Glutamatergic neuron (in vitro differentiated cells): ENCODE data around the gene ASXL1. TPM values are rescaled to one million over a fixed set of nuclear protein-coding genes. Genes with fewer than 3 reads are reported as not detected.
"Not testable (repeated sequence)": the region's sequence is repeated elsewhere in the genome, so short reads cannot be mapped to it uniquely, and the experiment has no call there.

Source experiments
- DNase-seq: peaks from one replicate; pipeline ENCODE4 v3.0.0; 2022
- H3K27ac Mint-ChIP-seq: one replicate; pipeline ENCODE4 v1.8.0; 2020; ENCODE audit warnings: mild to moderate bottlenecking, mixed read lengths, inconsistent platforms; ENCODE audit not compliant: unreplicated experiment
- H3K27me3 Mint-ChIP-seq: one replicate; pipeline ENCODE4 v1.8.0; 2020; ENCODE audit warnings: mild to moderate bottlenecking, moderate library complexity, mixed read lengths, inconsistent platforms; ENCODE audit not compliant: unreplicated experiment
- H3K36me3 Mint-ChIP-seq: one replicate; pipeline ENCODE4 v1.8.0; 2020; ENCODE audit warnings: mild to moderate bottlenecking, mixed read lengths, inconsistent platforms; ENCODE audit not compliant: unreplicated experiment
- H3K4me1 Mint-ChIP-seq: one replicate; pipeline ENCODE4 v1.8.0; 2020; ENCODE audit warnings: mild to moderate bottlenecking, low read depth, mixed read lengths, inconsistent platforms; ENCODE audit not compliant: unreplicated experiment
- H3K4me3 Mint-ChIP-seq: one replicate; pipeline ENCODE4 v1.8.0; 2020; ENCODE audit warnings: mild to moderate bottlenecking, mixed read lengths, inconsistent platforms; ENCODE audit not compliant: unreplicated experiment
- H3K9me3 Mint-ChIP-seq: one replicate; pipeline ENCODE4 v1.8.0; 2020; ENCODE audit warnings: mild to moderate bottlenecking, moderate library complexity, mixed read lengths, inconsistent platforms; ENCODE audit not compliant: unreplicated experiment
- total RNA-seq: library from RNA; stranded (reverse); fragmentation: NEBNext Ultra II Directional; extraction: Animal tissue kit (Norgen Biotek cat#: 25700); gene quantifications from one replicate; pipeline ENCODE4 v1.2.1, GENCODE V29; 2021; ENCODE audit not compliant: unreplicated experiment
- TF ChIP-seq, protein P1 (sequence below): fragments of 200-600 bp; sonication (generic); IDR thresholded peaks from one replicate; pipeline ENCODE4 v1.5.0; 2021; ENCODE audit not compliant: partially characterized antibody, unreplicated experiment

Gene ASXL1
- total RNA-seq, 1 donor from 2014 or later, result 85.1 TPM

DNA sequence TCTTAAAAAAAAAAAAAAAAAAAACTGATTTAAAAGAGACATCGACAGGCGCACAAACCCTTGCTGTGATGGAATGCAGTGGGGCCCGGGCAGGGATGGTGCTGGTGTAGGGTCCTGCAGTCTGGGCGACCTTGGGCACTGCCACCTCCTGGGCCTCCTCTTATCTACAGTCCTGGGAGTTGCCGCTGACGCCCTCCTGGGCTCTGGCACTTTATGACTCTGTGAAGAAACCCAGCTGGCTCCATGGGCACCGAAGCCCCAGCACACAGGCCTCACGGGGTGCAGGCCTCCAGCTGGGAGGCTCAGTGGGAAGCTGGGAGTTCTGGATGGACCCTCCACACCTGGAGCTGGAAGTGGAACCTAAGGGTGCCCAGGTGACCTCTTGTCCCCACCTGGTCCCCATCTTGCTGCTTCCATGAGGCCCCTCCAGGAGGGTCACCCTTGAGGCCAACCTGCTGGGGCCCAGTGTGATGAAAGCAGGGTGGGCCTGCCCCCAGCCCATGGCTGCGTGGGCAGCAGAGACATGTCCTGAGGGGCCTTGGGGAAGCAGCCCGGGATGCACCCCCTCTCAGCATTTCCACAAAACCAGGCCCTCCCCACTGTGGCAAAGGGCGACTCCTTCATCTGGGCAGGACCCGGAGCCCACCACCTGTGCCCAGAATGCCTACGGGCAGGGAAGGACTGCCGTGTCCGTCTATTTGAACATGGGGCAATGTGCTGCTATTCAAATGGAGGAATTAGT is 104.9 kb downstream of the ASXL1 start:
- H3K9me3 Mint-ChIP-seq, result peaks cover 20% of the 10 kb centered on the region

DNA sequence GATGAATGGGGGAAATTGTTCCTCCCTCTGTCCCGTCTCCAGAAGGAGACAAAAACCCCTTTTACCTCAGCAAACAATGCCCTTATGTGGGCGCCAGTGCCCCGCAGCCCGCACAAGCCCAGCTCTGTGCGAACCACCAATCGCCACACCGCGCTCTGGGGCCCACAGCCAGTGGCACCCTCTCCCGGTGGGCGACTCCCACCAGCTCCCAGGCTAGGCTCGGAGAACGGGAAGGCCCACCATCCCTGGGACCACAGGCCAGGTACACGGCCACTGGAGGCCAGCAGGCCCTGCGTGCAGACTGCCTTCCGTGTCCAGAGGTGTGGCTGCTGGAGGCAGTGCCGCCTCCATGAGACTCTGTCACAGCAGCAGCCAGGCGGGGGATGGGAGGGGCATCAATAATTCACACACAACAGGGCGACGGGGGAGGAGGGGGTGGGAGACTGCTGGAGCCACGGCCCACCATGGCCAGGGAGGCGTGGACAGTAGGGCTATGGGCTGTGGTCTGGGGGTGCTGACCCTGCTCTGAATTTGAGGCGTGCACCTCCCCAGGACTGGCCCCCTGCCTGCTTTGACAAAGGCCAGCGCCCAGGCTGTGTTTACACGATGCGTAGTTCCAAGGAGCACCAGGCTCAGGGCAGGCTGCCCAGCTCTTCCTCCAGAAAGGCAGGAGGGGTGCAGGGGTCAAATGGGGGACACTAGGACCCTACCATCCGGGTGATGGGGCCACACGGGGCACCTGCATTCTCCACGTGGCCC is 105.7 kb downstream of the ASXL1 start:
- peaks cover 13% of the 10 kb centered on the region for H3K9me3 Mint-ChIP-seq
- peaks cover 15% of the 10 kb centered on the region for H3K27me3 Mint-ChIP-seq
- TF ChIP-seq, protein P1, sequence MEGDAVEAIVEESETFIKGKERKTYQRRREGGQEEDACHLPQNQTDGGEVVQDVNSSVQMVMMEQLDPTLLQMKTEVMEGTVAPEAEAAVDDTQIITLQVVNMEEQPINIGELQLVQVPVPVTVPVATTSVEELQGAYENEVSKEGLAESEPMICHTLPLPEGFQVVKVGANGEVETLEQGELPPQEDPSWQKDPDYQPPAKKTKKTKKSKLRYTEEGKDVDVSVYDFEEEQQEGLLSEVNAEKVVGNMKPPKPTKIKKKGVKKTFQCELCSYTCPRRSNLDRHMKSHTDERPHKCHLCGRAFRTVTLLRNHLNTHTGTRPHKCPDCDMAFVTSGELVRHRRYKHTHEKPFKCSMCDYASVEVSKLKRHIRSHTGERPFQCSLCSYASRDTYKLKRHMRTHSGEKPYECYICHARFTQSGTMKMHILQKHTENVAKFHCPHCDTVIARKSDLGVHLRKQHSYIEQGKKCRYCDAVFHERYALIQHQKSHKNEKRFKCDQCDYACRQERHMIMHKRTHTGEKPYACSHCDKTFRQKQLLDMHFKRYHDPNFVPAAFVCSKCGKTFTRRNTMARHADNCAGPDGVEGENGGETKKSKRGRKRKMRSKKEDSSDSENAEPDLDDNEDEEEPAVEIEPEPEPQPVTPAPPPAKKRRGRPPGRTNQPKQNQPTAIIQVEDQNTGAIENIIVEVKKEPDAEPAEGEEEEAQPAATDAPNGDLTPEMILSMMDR, result no peak
- DNase-seq, result peak; percentile 92
- H3K4me1 Mint-ChIP-seq, result peaks cover 22% of the 10 kb centered on the region
- H3K4me3 Mint-ChIP-seq, result no peak overlapping the region
- H3K27ac Mint-ChIP-seq, result peak overlapping the region; percentile 12
- H3K36me3 Mint-ChIP-seq, result peaks cover 6% of the 10 kb centered on the region

More for the DNA sequence above, 104.9 kb downstream of the ASXL1 start:
- Mint-ChIP-seq H3K4me1 (peaks cover 30% of the 10 kb centered on the region), H3K4me3 (no peak overlapping the region), H3K36me3 (peaks cover 6% of the 10 kb centered on the region), H3K27me3 (peaks cover 22% of the 10 kb centered on the region), H3K27ac (peak overlapping the region; percentile 12)
- DNase-seq, result no peak
- TF ChIP-seq, protein P1, result no peak

DNA sequence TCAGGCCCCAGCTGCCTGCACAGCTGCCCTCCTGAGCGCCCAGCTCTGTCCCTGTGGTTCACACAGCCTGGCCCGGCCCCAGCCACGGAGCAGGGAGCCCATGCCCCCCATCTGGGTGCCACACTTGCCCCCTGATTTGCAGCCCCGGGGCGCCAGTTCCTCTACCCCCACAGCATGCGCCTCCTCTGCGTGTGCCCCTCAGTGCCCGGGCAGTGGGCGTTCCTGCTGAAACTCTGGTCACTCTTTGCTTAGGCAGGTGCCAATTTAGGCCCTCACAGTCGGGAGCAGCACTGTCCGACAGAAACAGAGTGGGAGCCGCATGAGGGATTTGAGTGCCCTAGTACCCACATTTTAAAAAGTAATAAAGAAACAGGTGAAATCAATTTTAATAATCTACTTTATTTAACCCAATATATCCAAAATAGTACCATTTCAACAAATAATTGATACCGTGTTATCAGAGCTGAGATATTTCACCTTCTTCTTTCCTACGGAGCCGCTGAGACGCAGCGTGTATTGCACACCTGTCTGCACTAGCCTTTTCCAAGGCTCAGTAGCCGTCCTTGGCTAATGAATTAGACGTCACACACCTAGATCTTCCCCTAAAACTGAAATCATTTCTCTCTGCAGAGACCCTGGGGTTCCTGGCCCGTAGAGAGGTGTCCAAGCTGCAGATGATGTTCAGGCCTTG is 106.4 kb downstream of the ASXL1 start:
- Mint-ChIP-seq H3K4me1 (peaks cover 22% of the 10 kb centered on the region), H3K27me3 (peaks cover 15% of the 10 kb centered on the region), H3K27ac (peak overlapping the region; percentile 66), H3K9me3 (peaks cover 12% of the 10 kb centered on the region), H3K36me3 (peaks cover 6% of the 10 kb centered on the region), H3K4me3 (peak overlapping the region; percentile 52)
- TF ChIP-seq, protein P1, result no peak
- DNase-seq, result no peak

DNA sequence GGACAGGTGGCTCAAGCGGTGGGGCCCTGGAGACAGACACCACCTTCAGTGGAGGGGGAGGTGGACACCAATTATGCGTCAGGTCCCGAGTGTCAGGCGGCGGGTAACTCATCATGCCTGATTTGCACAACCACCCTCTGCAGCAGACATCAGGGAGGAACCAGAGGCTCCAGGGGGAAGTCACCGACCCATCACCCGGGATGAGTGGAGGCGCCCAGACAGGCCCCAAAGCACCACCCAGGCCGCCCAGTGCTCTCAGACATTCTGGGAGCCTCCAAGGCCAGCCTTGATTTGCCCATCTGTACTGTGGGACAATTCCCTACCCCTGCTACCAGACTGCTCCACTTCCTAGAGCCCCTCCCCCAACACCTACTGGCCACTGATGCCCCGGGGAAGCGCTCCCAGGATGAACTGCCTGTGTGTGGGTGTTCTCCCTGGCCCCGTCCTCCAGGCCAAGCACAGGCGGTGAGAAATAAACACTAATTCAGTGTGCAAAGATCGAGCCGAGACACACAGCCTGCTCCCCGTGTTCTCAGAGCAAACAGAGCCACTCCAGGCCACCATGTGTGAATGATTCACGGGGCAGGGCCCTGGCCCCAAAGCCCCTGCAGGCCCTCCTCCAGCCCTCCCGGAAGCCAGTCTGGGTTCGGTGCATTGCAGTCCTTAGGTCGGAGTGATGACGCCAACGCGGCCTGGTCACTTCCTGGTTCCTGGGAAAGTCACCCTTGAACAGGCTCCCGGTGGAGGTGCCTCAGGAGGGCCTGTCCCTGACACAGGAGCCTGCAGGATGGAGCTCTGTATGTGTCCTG is 107.2 kb downstream of the ASXL1 start:
- TF ChIP-seq, protein P1, result no peak
- Mint-ChIP-seq H3K4me1 (peaks cover 18% of the 10 kb centered on the region), H3K27me3 (peaks cover 16% of the 10 kb centered on the region), H3K4me3 (peak overlapping the region; percentile 52), H3K36me3 (peaks cover 6% of the 10 kb centered on the region), H3K9me3 (peaks cover 7% of the 10 kb centered on the region), H3K27ac (peak overlapping the region; percentile 66)
- no peak for DNase-seq

DNA sequence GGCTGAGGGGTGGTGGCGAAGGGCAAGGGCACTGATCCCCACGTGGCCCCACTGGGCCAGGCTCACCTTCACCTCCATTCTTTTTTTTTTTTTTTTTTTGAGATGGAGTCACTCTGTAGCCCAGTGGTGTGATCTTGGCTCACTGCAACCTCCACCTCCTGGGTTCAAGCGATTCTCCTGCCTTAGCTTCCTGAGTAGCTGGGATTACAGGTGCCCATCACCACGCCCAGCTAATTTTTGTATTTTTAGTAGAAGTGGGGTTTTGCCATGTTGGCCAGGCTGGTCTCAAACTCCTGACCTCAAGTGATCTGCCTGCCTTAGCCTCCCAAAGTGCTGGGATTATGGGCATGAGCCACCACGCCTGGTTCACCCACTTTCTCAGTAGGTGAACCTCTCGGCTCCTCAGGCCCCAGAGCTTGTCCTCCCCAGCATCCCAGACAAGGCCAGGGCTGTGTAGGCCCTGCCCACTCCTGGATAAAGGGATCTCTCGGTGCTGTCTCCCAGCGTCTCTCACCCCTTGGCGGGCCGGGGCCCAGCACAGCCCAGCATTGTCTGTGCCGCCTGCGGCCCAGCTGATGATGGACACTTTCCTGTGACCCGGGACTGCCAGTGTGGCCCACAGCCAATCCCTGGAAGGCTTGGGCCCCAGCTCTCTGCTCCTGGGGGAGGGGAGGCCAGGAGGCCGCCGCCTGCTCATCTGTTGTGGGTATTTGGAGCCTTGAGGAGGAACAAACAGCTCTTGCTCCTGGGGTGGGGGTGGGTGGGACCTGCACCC is 108.0 kb downstream of the ASXL1 start:
- H3K4me1 Mint-ChIP-seq, result peaks cover 20% of the 10 kb centered on the region
- DNase-seq, H3K9me3 Mint-ChIP-seq, H3K27ac Mint-ChIP-seq, H3K36me3 Mint-ChIP-seq, H3K4me3 Mint-ChIP-seq: not testable (repeated sequence)
- peaks cover 16% of the 10 kb centered on the region for H3K27me3 Mint-ChIP-seq
